GM12865 (cell line): Measurements from ENCODE around the gene IFNA5.

Experiments used
- DNase-seq: peaks from one replicate; pipeline ENCODE4 v3.0.0; 2010; ENCODE audit warnings: low read depth
- H3K4me3 ChIP-seq: 2 replicates; pipeline ENCODE4 v1.5.1; 2011; ENCODE audit warnings: mild to moderate bottlenecking, low read depth, low read length, control low read depth
- CTCF ChIP-seq: IDR thresholded peaks from 2 replicates; pipeline ENCODE4 v1.5.1; 2011; ENCODE audit warnings: low read length, control low read depth, low read depth, inconsistent platforms; ENCODE audit not compliant: insufficient read depth; ENCODE audit errors: missing control alignments

IFNA5 gene

GRCh38 chr9:21333226-21333625, 28.1 kb upstream of the IFNA5 start:
- DNase-seq: no peak
- TF ChIP-seq CTCF: no peak
- peak overlapping the region; percentile 61 for H3K4me3 ChIP-seq

GRCh38 chr9:21331676-21332402, 26.7 kb upstream of the IFNA5 start:
- DNase-seq: no peak
- H3K4me3 ChIP-seq: peak overlapping the region; percentile 1; the same call in 1 of the 2 replicates
- no peak for TF ChIP-seq CTCF

- TF ChIP-seq CTCF: peak; percentile 55
- peak; percentile 62 for DNase-seq
Observed at GRCh38 chr9:21326526-21327139, 21.5 kb upstream of the IFNA5 start.

GRCh38 chr9:21324047-21324446, 18.9 kb upstream of the IFNA5 start:
- no peak for TF ChIP-seq CTCF
- no peak for DNase-seq
- H3K4me3 ChIP-seq: no peak overlapping the region

More at GRCh38 chr9:21326526-21327139, 21.5 kb upstream of the IFNA5 start:
- no peak overlapping the region for H3K4me3 ChIP-seq

- H3K4me3 ChIP-seq: no peak overlapping the region
- TF ChIP-seq CTCF: no peak
- DNase-seq: no peak
Observed at GRCh38 chr9:21322911-21323461, 17.9 kb upstream of the IFNA5 start.

- no peak overlapping the region for H3K4me3 ChIP-seq
- no peak for TF ChIP-seq CTCF
- no peak for DNase-seq
Observed at GRCh38 chr9:21320465-21320864, 15.4 kb upstream of the IFNA5 start.
